G401 (cell line): Measurements from ENCODE around the gene PLEKHG5. TPM values are rescaled to one million over a fixed set of nuclear protein-coding genes. Genes with fewer than 3 reads are reported as not detected.
"Not testable (repeated sequence)": the region's sequence is repeated elsewhere in the genome, so short reads cannot be mapped to it uniquely, and the experiment has no call there.

Experiments
- DNase-seq: peaks from one replicate; pipeline ENCODE4 v3.0.0-alpha.2; 2015; ENCODE audit warnings: low spot score
- in situ Hi-C: cut with HindIII; loops from 2 replicates; pipeline ENCODE4 v1.10.0; 2016; ENCODE audit warnings: low sequenced_read_pairs, mixed read lengths
- total RNA-seq: library from RNA; depleted of rRNA; stranded (reverse); fragments of >200 nt; shearing (Covaris generic); gene quantifications from 2 replicates; pipeline ENCODE4 v1.2.3, GENCODE V29; 2014

The PLEKHG5 gene
- total RNA-seq, 1 experiment from 2014 or later, result 8.6 TPM

GRCh38 chr1:6453895-6454855 is 37.3 kb downstream of the PLEKHG5 start:
- in situ Hi-C loops, DNase-seq: not testable (repeated sequence)

GRCh38 chr1:6450943-6451373 is 40.5 kb downstream of the PLEKHG5 start:
- in situ Hi-C loops, result no loop called here
- no peak for DNase-seq

GRCh38 chr1:6450486-6450885 is 41.0 kb downstream of the PLEKHG5 start:
- DNase-seq, in situ Hi-C loops: not testable (repeated sequence)

- DNase-seq, result no peak
- in situ Hi-C loops, result no loop called here
These were observed 41.4 kb downstream of the PLEKHG5 start for GRCh38 chr1:6450005-6450450.

- peak; percentile 37 for DNase-seq
- in situ Hi-C loops, result no loop called here
These were observed 42.5 kb downstream of the PLEKHG5 start for GRCh38 chr1:6448749-6449631.

GRCh38 chr1:6447818-6448748 is 43.4 kb downstream of the PLEKHG5 start:
- DNase-seq, result no peak
- in situ Hi-C loops, result no loop called here

- in situ Hi-C loops, result no loop called here
- no peak for DNase-seq
These were observed 44.2 kb downstream of the PLEKHG5 start for GRCh38 chr1:6447016-6447817.

- in situ Hi-C loops, result no loop called here
- DNase-seq, result no peak
These were observed 44.8 kb downstream of the PLEKHG5 start for GRCh38 chr1:6446665-6447015.

GRCh38 chr1:6445929-6446328 is 45.5 kb downstream of the PLEKHG5 start:
- in situ Hi-C loops, DNase-seq: not testable (repeated sequence)

- peak; percentile 78 for DNase-seq
- in situ Hi-C loops, result no loop called here
These were observed 46.3 kb downstream of the PLEKHG5 start for GRCh38 chr1:6445062-6445763.

- in situ Hi-C loops, result no loop called here
- DNase-seq, result no peak
These were observed 47.1 kb downstream of the PLEKHG5 start for GRCh38 chr1:6444377-6444776.

- in situ Hi-C loops, result no loop called here
- DNase-seq, result no peak
These were observed 47.9 kb downstream of the PLEKHG5 start for GRCh38 chr1:6443339-6444115.

GRCh38 chr1:6441586-6441985 is 49.9 kb downstream of the PLEKHG5 start:
- in situ Hi-C loops, result no loop called here
- DNase-seq, result no peak

GRCh38 chr1:6440198-6441126 is 51.0 kb downstream of the PLEKHG5 start:
- DNase-seq, result no peak
- in situ Hi-C loops, result no loop called here

- peak; percentile 82 for DNase-seq
- in situ Hi-C loops, result no loop called here
These were observed 53.4 kb downstream of the PLEKHG5 start for GRCh38 chr1:6438047-6438525.
